Panc1 (cell line): Measurements from ENCODE around the gene SYNPO.

Source experiments
- CTCF ChIP-seq: fragments of 450-650 bp; IDR thresholded peaks from 2 replicates; pipeline ENCODE4 v1.5.1; 2017; ENCODE audit warnings: mild to moderate bottlenecking
- POLR2AphosphoS5 ChIP-seq: IDR thresholded peaks from 2 replicates; pipeline ENCODE4 v1.6.1; 2012; ENCODE audit warnings: mild to moderate bottlenecking, low read depth, low read length, moderate library complexity
- REST ChIP-seq, 2 experiments: IDR thresholded peaks; 2 replicates each; pipeline ENCODE4 v1.6.1; 2011 to 2012; ENCODE audit warnings: low read depth in 2 of 2, control low read depth in 1 of 2, low read length in 1 of 2, mild to moderate bottlenecking in 1 of 2, moderate library complexity in 1 of 2; ENCODE audit not compliant: insufficient read depth in 1 of 2
- SIN3A ChIP-seq: IDR thresholded peaks from 2 replicates; pipeline ENCODE4 v1.6.1; 2012; ENCODE audit warnings: low read depth, mild to moderate bottlenecking, low read length, moderate library complexity, borderline replicate concordance; ENCODE audit not compliant: insufficient read depth
- TCF7L2 ChIP-seq: IDR thresholded peaks from 2 replicates; pipeline ENCODE4 v1.6.1; 2011; ENCODE audit warnings: mild to moderate bottlenecking, low read depth, low read length, inconsistent platforms

- TF ChIP-seq CTCF, result no peak
- TF ChIP-seq TCF7L2, result no peak
- no peak for TF ChIP-seq REST (IDR thresholded peaks at IDR 0.05; ENCODE audit: insufficient read depth in 1 of 2, low read depth in 2 of 2, low read length in 1 of 2)
- no peak for TF ChIP-seq POLR2AphosphoS5
- no peak for TF ChIP-seq SIN3A
Observed at GRCh38 chr5:150671509-150672236, 31.2 kb downstream of the SYNPO start.
